Astrocyte (in vitro differentiated cells and primary cell): Measurements from ENCODE around the gene SLC9A9. TPM values are rescaled to one million over a fixed set of nuclear protein-coding genes. Genes with fewer than 3 reads are reported as not detected.

ENCODE experiments used
- DNase-seq: peaks from one replicate; pipeline ENCODE4 v3.0.0-alpha.2; 2010; ENCODE audit warnings: low read depth
- FAIRE-seq: peaks from 2 replicates; lab custom pipeline; 2011; peaks lifted over from hg19 to GRCh38; lab: Jason Lieb, UNC
- H2AFZ ChIP-seq: 2 replicates; pipeline ENCODE4 v1.6.0; 2012; ENCODE audit warnings: low read depth, low read length, inconsistent platforms
- H3K27ac ChIP-seq: 2 replicates; pipeline ENCODE4 v1.5.1; 2011; ENCODE audit warnings: low read depth, low read length, inconsistent platforms
- H3K27me3 ChIP-seq: 2 replicates; pipeline ENCODE4 v1.6.0; 2011; ENCODE audit warnings: low read length, inconsistent platforms; ENCODE audit not compliant: insufficient read depth
- H3K36me3 ChIP-seq: 2 replicates; pipeline ENCODE4 v1.5.1; 2011; ENCODE audit warnings: low read length, inconsistent platforms; ENCODE audit not compliant: insufficient read depth
- H3K4me1 ChIP-seq: 2 replicates; pipeline ENCODE4 v1.5.1; 2011; ENCODE audit warnings: low read length, inconsistent platforms; ENCODE audit not compliant: insufficient read depth
- H3K4me2 ChIP-seq: 2 replicates; pipeline ENCODE4 v1.6.0; 2012; ENCODE audit warnings: low read length, inconsistent platforms
- H3K4me3 ChIP-seq: 2 replicates; pipeline ENCODE4 v1.5.1; 2011; ENCODE audit warnings: low read depth, mild to moderate bottlenecking, low read length, inconsistent platforms; ENCODE audit not compliant: insufficient read depth
- H3K79me2 ChIP-seq: 2 replicates; pipeline ENCODE4 v1.6.0; 2012; ENCODE audit warnings: mild to moderate bottlenecking, low read length, inconsistent platforms; ENCODE audit not compliant: insufficient read depth
- H3K9ac ChIP-seq: 2 replicates; pipeline ENCODE4 v1.6.0; 2012; ENCODE audit warnings: mild to moderate bottlenecking, low read length, inconsistent platforms
- H3K9me3 ChIP-seq: 2 replicates; pipeline ENCODE4 v1.5.1; 2012; ENCODE audit warnings: low read depth, mild to moderate bottlenecking, low read length, inconsistent platforms; ENCODE audit not compliant: insufficient read depth
- H4K20me1 ChIP-seq: 2 replicates; pipeline ENCODE4 v1.6.0; 2012; ENCODE audit warnings: low read length, inconsistent platforms; ENCODE audit not compliant: insufficient read depth
- H3K27ac Mint-ChIP-seq: one replicate; pipeline ENCODE4 v1.8.0; 2021; ENCODE audit warnings: mild to moderate bottlenecking, mixed read lengths; ENCODE audit not compliant: unreplicated experiment
- H3K27me3 Mint-ChIP-seq: one replicate; pipeline ENCODE4 v1.8.0; 2021; ENCODE audit warnings: low read depth, mixed read lengths; ENCODE audit not compliant: unreplicated experiment
- H3K36me3 Mint-ChIP-seq: one replicate; pipeline ENCODE4 v1.8.0; 2021; ENCODE audit warnings: low read depth, mixed read lengths; ENCODE audit not compliant: unreplicated experiment
- H3K4me1 Mint-ChIP-seq: one replicate; pipeline ENCODE4 v1.8.0; 2021; ENCODE audit warnings: low read depth, mixed read lengths; ENCODE audit not compliant: unreplicated experiment
- H3K4me3 Mint-ChIP-seq: one replicate; pipeline ENCODE4 v1.8.0; 2021; ENCODE audit warnings: mild to moderate bottlenecking, moderate library complexity, mixed read lengths; ENCODE audit not compliant: unreplicated experiment
- H3K9me3 Mint-ChIP-seq: one replicate; pipeline ENCODE4 v1.8.0; 2021; ENCODE audit warnings: mild to moderate bottlenecking, mixed read lengths; ENCODE audit not compliant: unreplicated experiment
- CTCF ChIP-seq: IDR thresholded peaks from 2 replicates; pipeline ENCODE4 v1.5.1; 2011; ENCODE audit warnings: low read depth, mild to moderate bottlenecking, inconsistent platforms, low read length, moderate library complexity; ENCODE audit not compliant: insufficient read depth
- EZH2 ChIP-seq: IDR thresholded peaks from 2 replicates; pipeline ENCODE4 v1.6.1; 2012; ENCODE audit warnings: mild to moderate bottlenecking, low read length, inconsistent platforms; ENCODE audit not compliant: insufficient read depth
- total RNA-seq: library from RNA; stranded (reverse); gene quantifications from 2 replicates; pipeline ENCODE4 v1.2.1, GENCODE V29; 2021

SLC9A9 gene
- total RNA-seq, 1 donor from 2014 or later, result 1.5 TPM

- no peak for DNase-seq
- Histone ChIP-seq H3K9me3 (no peaks in the 10 kb centered on the region), H3K9ac (no peak overlapping the region), H2AFZ (no peak overlapping the region), H3K36me3 (no peaks in the 10 kb centered on the region), H3K79me2 (no peaks in the 10 kb centered on the region), H3K27ac (no peak overlapping the region), H4K20me1 (no peaks in the 10 kb centered on the region), H3K27me3 (no peaks in the 10 kb centered on the region), H3K4me3 (no peak overlapping the region), H3K4me2 (no peak overlapping the region), H3K4me1 (peaks cover 9% of the 10 kb centered on the region)
- Mint-ChIP-seq H3K27ac (no peak overlapping the region), H3K4me1 (peaks cover 17% of the 10 kb centered on the region), H3K9me3 (peaks cover 1% of the 10 kb centered on the region), H3K27me3 (peaks cover 5% of the 10 kb centered on the region), H3K36me3 (no peaks in the 10 kb centered on the region), H3K4me3 (no peak overlapping the region)
- no peak for FAIRE-seq
- TF ChIP-seq EZH2 (no peak), CTCF (no peak)
Measured at GRCh38 chr3:143232981-143233380, 615.3 kb downstream of the SLC9A9 start.

GRCh38 chr3:143228405-143228804 lies 619.9 kb downstream of the SLC9A9 start:
- no peaks in the 10 kb centered on the region for H3K27me3 ChIP-seq
- DNase-seq (no peak), FAIRE-seq (no peak)
- no peak overlapping the region for H3K9ac ChIP-seq
- Mint-ChIP-seq H3K4me1 (peaks cover 3% of the 10 kb centered on the region), H3K9me3 (no peaks in the 10 kb centered on the region), H3K27me3 (peaks cover 5% of the 10 kb centered on the region), H3K36me3 (no peaks in the 10 kb centered on the region), H3K27ac (no peak overlapping the region), H3K4me3 (no peak overlapping the region)
- H3K4me1 ChIP-seq, result no peaks in the 10 kb centered on the region
- H3K36me3 ChIP-seq, result no peaks in the 10 kb centered on the region
- no peak overlapping the region for H3K4me3 ChIP-seq
- no peaks in the 10 kb centered on the region for H3K79me2 ChIP-seq
- no peak for TF ChIP-seq EZH2
- H3K9me3 ChIP-seq, result no peaks in the 10 kb centered on the region
- H4K20me1 ChIP-seq, result no peaks in the 10 kb centered on the region
- H3K4me2 ChIP-seq, result no peak overlapping the region
- no peak overlapping the region for H2AFZ ChIP-seq
- no peak overlapping the region for H3K27ac ChIP-seq

GRCh38 chr3:143226678-143227291 lies 621.5 kb downstream of the SLC9A9 start:
- H3K9me3 ChIP-seq, result no peaks in the 10 kb centered on the region
- no peak overlapping the region for H3K9ac ChIP-seq
- no peak overlapping the region for H3K4me2 ChIP-seq
- Mint-ChIP-seq H3K4me1 (peaks cover 9% of the 10 kb centered on the region), H3K9me3 (no peaks in the 10 kb centered on the region), H3K36me3 (no peaks in the 10 kb centered on the region), H3K27ac (no peak overlapping the region), H3K4me3 (no peak overlapping the region), H3K27me3 (peaks cover 5% of the 10 kb centered on the region)
- no peaks in the 10 kb centered on the region for H3K4me1 ChIP-seq
- H3K36me3 ChIP-seq, result no peaks in the 10 kb centered on the region
- FAIRE-seq (no peak), DNase-seq (no peak)
- H3K4me3 ChIP-seq, result no peak overlapping the region
- no peaks in the 10 kb centered on the region for H3K79me2 ChIP-seq
- H2AFZ ChIP-seq, result no peak overlapping the region
- H4K20me1 ChIP-seq, result no peaks in the 10 kb centered on the region
- no peak overlapping the region for H3K27ac ChIP-seq
- no peak for TF ChIP-seq CTCF
- no peak for TF ChIP-seq EZH2
- H3K27me3 ChIP-seq, result no peaks in the 10 kb centered on the region
